Neural cell (in vitro differentiated cells): ENCODE results near the gene TMEM220. TPM values are rescaled to one million over a fixed set of nuclear protein-coding genes. Genes with fewer than 3 reads are reported as not detected.

Source experiments
- H2AFZ ChIP-seq: fragments of 200-600, 300-800 bp; sonication (generic), shearing (Covaris generic); 2 replicates; pipeline ENCODE4 v1.6.0; 2014; ENCODE audit warnings: low read depth, mild to moderate bottlenecking, antibody characterized with exemption, low read length, moderate library complexity
- H3F3A ChIP-seq: fragments of 200-600 bp; shearing (Covaris generic); 2 replicates; pipeline ENCODE4 v1.6.1; 2016; ENCODE audit warnings: mild to moderate bottlenecking, moderate library complexity, mixed read lengths, antibody characterized with exemption, low read length; ENCODE audit not compliant: insufficient read depth, poor library complexity, severe bottlenecking
- H3K27ac ChIP-seq: fragments of 200-600, 300-800 bp; sonication (generic), shearing (Covaris generic); 2 replicates; pipeline ENCODE4 v1.5.1; 2014; ENCODE audit warnings: mild to moderate bottlenecking, low read length, moderate library complexity
- H3K27me3 ChIP-seq: fragments of 300-800, 200-600 bp; sonication (generic), shearing (Covaris generic); 2 replicates; pipeline ENCODE4 v1.6.0; 2014; ENCODE audit warnings: mild to moderate bottlenecking, low read depth, low read length, moderate library complexity; ENCODE audit not compliant: insufficient read depth
- H3K36me3 ChIP-seq: fragments of 300-800, 200-600 bp; sonication (generic), shearing (Covaris generic); 2 replicates; pipeline ENCODE4 v1.5.1; 2014; ENCODE audit warnings: mild to moderate bottlenecking, antibody characterized with exemption, low read length, moderate library complexity; ENCODE audit not compliant: insufficient read depth
- H3K4me2 ChIP-seq: fragments of 300-800, 200-600 bp; sonication (generic), shearing (Covaris generic); 2 replicates; pipeline ENCODE4 v1.6.0; 2014; ENCODE audit warnings: mild to moderate bottlenecking, low read length
- H3K4me3 ChIP-seq: fragments of 300-800, 200-600 bp; sonication (generic), shearing (Covaris generic); 2 replicates; pipeline ENCODE4 v1.5.1; 2014; ENCODE audit warnings: mild to moderate bottlenecking, low read length, moderate library complexity
- H3K79me2 ChIP-seq: fragments of 200-600 bp; shearing (Covaris generic); replicated peaks from 2 replicates; pipeline ENCODE4 v1.6.0; 2014; ENCODE audit warnings: mild to moderate bottlenecking, low read length, moderate library complexity; ENCODE audit not compliant: insufficient read depth
- H3K9ac ChIP-seq: fragments of 300-800, 200-600 bp; sonication (generic), shearing (Covaris generic); 2 replicates; pipeline ENCODE4 v1.6.1; 2016; ENCODE audit warnings: mild to moderate bottlenecking, low read length, mixed read lengths
- H3K9me2 ChIP-seq: fragments of 200-600 bp; shearing (Covaris generic); 2 replicates; pipeline ENCODE4 v1.6.1; 2016; ENCODE audit warnings: mild to moderate bottlenecking, low read length, mixed read lengths; ENCODE audit not compliant: insufficient read depth
- H3K9me3 ChIP-seq: fragments of 200-600, 300-800 bp; sonication (generic), shearing (Covaris generic); 2 replicates; pipeline ENCODE4 v1.6.1; 2016; ENCODE audit warnings: mild to moderate bottlenecking, mixed run types, low read length, moderate library complexity, mixed read lengths
- H4K20me1 ChIP-seq: fragments of 200-600 bp; shearing (Covaris generic); 2 replicates; pipeline ENCODE4 v1.6.1; 2016; ENCODE audit warnings: mild to moderate bottlenecking, mixed run types; ENCODE audit not compliant: insufficient read depth
- CTCF ChIP-seq: fragments of 450-650 bp; IDR thresholded peaks from 2 replicates; pipeline ENCODE4 v1.5.1; 2014; ENCODE audit warnings: antibody characterized with exemption, mild to moderate bottlenecking, moderate library complexity; ENCODE audit not compliant: poor library complexity, severe bottlenecking
- EP300 ChIP-seq: fragments of 450-650 bp; conservative IDR thresholded peaks from 2 replicates; pipeline ENCODE4 v1.6.1; 2014; ENCODE audit warnings: antibody characterized with exemption, mild to moderate bottlenecking, moderate library complexity; ENCODE audit not compliant: poor library complexity, severe bottlenecking
- EZH2 ChIP-seq: fragments of 200-600, 300-800 bp; shearing (Covaris generic), sonication (generic); IDR thresholded peaks from 2 replicates; pipeline ENCODE4 v1.6.1; 2014; ENCODE audit warnings: antibody characterized with exemption, low read length, borderline replicate concordance, mild to moderate bottlenecking; ENCODE audit not compliant: insufficient read depth, poor library complexity, severe bottlenecking
- MXI1 ChIP-seq: fragments of 450-650 bp; conservative IDR thresholded peaks from 2 replicates; pipeline ENCODE4 v1.6.1; 2014; ENCODE audit warnings: antibody characterized with exemption, mild to moderate bottlenecking; ENCODE audit not compliant: poor library complexity, severe bottlenecking
- POLR2AphosphoS5 ChIP-seq: IDR thresholded peaks from 2 replicates; pipeline ENCODE4 v1.6.1; 2012
- RAD21 ChIP-seq: fragments of 450-650 bp; conservative IDR thresholded peaks from 2 replicates; pipeline ENCODE4 v1.6.1; 2014; ENCODE audit warnings: antibody characterized with exemption, mild to moderate bottlenecking, moderate library complexity
- REST ChIP-seq: IDR thresholded peaks from 2 replicates; pipeline ENCODE4 v1.6.1; 2012; ENCODE audit warnings: borderline replicate concordance
- SMC3 ChIP-seq: fragments of 450-650 bp; conservative IDR thresholded peaks from 2 replicates; pipeline ENCODE4 v1.6.1; 2014; ENCODE audit warnings: antibody characterized with exemption, mild to moderate bottlenecking, moderate library complexity; ENCODE audit not compliant: poor library complexity
- TAF1 ChIP-seq: IDR thresholded peaks from 2 replicates; pipeline ENCODE4 v1.6.1; 2012; ENCODE audit warnings: low read depth
- polyA plus RNA-seq: library from polyadenylated mRNA; depleted of rRNA; stranded (reverse); fragments of >200 nt; gene quantifications from 2 replicates; pipeline ENCODE4 v1.2.3, GENCODE V29; 2014

The TMEM220 gene
- polyA plus RNA-seq, 1 donor from 2014 or later = not detected

- Histone ChIP-seq H2AFZ (no peak overlapping the region), H3K9me3 (no peaks in the 10 kb centered on the region), H3K9ac (no peak overlapping the region), H3K27ac (peak overlapping the region; percentile 20), H3K36me3 (no peaks in the 10 kb centered on the region), H4K20me1 (no peaks in the 10 kb centered on the region), H3K9me2 (no peaks in the 10 kb centered on the region), H3K27me3 (no peaks in the 10 kb centered on the region), H3K4me2 (no peak overlapping the region), H3K79me2 (no peaks in the 10 kb centered on the region), H3F3A (no peaks in the 10 kb centered on the region), H3K4me3 (no peak overlapping the region)
- TF ChIP-seq RAD21 (no peak), POLR2AphosphoS5 (no peak), REST (no peak), TAF1 (no peak), MXI1 (no peak), EP300 (no peak), EZH2 (no peak), SMC3 (no peak), CTCF (no peak)
Measured at GRCh38 chr17:10673312-10673711, 56.5 kb downstream of the TMEM220 start.

- Histone ChIP-seq H3K79me2 (no peaks in the 10 kb centered on the region), H3F3A (no peaks in the 10 kb centered on the region), H4K20me1 (no peaks in the 10 kb centered on the region), H3K4me2 (no peak overlapping the region), H3K36me3 (no peaks in the 10 kb centered on the region), H3K4me3 (no peak overlapping the region), H3K27ac (no peak overlapping the region), H3K27me3 (no peaks in the 10 kb centered on the region), H2AFZ (no peak overlapping the region), H3K9ac (no peak overlapping the region), H3K9me3 (no peaks in the 10 kb centered on the region), H3K9me2 (no peaks in the 10 kb centered on the region)
- TF ChIP-seq MXI1 = no peak
- no peak for TF ChIP-seq TAF1
- no peak for TF ChIP-seq CTCF
- TF ChIP-seq EZH2 = no peak
- no peak for TF ChIP-seq REST
- no peak for TF ChIP-seq POLR2AphosphoS5
- TF ChIP-seq EP300 = no peak
- TF ChIP-seq RAD21 = no peak
- no peak for TF ChIP-seq SMC3
Measured at GRCh38 chr17:10668775-10669174, 61.0 kb downstream of the TMEM220 start.
